ENCODE results near the gene CHRNB4.
A peak's percentile ranks its signal among the peaks of the same experiment; 100 is the strongest.

CHRNB4 gene

GRCh38 chr15:78630886-78631633 lies 9.9 kb downstream of the CHRNB4 start:
- no peak for DNase-seq

DNA sequence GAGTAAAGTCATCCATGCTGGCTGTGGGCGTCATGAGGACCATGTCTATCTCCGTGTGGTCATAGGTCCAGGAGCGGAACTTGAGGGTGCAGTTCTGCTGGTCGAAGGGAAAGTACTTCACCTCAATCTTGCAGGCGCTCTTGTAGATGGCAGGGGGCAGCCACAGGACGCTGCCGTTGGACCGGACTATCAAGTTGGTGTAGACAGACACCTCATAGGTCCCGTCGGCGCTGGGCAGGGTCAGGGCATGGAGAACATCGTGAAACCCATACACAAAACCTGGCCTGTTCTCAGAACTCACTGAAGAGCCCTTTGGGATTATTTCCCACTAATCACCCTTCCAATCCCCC lies 11.3 kb downstream of the CHRNB4 start:
- no peak for DNase-seq

DNA sequence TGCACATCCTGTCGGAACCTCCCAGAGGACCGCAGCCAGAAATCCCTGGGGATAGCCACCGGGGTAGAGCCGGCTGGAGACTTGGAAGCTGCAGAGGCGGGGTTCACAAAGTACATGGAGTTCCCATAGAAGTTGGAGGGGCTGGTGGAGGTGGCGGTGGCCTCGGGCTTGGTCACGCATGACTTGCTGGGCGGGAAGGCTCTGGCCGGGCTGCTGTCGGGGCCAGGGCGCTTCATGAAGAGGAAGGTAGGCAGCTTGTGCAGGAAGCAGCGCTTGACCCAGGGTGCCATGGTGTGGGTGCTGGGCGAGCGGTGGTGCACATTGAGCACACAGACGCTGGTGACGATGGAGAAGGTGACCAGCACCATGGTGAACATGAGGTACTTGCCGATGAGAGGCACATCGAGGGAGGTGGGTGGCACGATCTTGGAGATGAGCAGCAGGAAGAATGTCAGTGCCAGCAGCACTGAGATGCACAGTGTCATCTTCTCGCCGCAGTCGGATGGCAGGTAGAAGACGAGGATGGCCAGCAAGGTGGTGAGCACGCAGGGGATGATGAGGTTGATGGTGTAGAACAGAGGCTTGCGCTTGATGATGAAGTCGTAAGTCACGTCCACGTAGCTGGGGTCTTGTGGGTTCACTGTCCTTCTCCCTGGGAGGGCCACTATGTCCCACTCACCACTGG lies 11.8 kb downstream of the CHRNB4 start:
- DNase-seq, result no peak

DNA sequence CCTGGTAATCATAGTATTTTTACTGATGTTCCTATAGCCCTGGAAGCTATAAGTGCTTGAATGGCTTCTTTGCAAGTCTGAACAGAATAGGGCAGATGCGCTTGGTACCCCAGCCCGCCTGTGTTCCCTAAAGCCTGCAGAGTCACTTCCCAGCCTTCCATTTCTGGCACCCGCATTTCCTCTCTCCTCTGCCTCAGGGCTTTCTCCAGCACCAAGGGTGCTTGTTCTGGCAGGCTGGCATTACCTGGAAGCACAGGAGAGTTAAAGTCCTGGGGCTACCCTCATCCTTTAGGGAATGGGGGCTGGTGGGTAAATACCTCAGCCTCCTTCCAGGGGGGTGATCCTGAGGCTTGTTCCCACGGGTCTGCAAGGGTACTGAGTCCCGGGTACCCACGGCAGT lies 12.8 kb downstream of the CHRNB4 start:
- DNase-seq, result no peak

GRCh38 chr15:78627348-78627747 lies 13.7 kb downstream of the CHRNB4 start:
- no peak for DNase-seq

DNA sequence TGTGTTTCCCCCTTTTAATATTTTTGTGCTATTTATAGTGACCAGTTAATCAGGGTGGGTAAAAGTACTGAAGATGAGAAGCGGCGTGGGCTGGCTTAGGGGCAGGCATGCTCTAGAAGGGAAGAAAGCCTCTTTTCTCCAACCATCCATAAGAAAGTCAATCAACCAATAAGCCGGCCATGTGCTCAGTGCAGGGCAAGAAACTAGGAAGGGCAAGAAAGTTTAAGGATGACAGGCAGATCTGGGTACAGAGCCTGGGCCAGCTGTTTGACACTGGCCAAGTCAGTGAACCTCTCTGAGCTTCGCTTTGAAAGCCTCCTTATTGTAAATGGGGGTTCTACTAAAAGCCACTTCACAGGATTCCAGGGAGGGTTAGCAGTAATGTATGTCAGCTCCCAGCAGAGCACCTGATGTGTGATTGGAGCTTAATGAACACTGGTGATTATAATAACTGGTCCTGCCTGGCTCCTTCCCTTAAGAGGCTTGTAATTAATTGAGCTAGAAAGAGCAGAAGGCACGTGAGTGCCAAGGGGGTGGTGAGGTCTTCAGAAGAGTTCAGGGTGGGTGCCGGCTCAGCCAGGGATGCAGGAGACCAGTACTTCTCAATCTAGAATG lies 14.5 kb downstream of the CHRNB4 start:
- peak; percentile 25 for DNase-seq

DNA sequence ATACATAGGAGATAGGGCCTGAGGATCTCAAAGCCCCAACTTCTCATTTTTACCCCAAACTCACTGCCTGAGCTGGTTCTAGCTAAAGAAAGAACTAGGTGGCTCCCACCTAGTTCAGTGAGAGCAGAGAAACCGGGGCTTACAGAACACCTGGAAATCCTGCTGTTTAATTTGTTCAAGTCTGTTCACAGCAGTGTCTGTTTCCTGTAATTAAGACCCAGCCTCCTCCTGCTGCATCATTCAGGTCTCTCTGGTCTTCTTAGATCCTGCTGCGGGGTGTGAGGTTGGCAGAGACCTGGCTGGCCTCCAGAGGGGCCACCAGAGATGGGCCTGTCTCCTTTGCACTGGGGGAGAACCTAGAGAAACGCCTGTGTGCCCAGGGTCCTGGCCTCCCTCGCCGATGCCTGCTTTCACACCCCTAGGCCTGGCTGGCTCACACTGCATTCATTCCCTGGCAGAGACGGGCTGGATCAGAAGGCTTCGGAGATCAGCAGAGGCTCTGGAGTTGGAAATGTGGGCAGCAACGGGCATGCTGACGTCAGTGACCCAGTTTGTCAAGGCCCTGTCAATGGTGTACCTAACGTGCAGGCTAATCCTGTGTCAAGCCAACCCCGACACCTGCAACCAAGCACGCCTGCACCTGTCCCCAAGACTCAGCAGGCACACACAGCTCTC lies 15.3 kb downstream of the CHRNB4 start:
- DNase-seq, result peak; percentile 89

DNA sequence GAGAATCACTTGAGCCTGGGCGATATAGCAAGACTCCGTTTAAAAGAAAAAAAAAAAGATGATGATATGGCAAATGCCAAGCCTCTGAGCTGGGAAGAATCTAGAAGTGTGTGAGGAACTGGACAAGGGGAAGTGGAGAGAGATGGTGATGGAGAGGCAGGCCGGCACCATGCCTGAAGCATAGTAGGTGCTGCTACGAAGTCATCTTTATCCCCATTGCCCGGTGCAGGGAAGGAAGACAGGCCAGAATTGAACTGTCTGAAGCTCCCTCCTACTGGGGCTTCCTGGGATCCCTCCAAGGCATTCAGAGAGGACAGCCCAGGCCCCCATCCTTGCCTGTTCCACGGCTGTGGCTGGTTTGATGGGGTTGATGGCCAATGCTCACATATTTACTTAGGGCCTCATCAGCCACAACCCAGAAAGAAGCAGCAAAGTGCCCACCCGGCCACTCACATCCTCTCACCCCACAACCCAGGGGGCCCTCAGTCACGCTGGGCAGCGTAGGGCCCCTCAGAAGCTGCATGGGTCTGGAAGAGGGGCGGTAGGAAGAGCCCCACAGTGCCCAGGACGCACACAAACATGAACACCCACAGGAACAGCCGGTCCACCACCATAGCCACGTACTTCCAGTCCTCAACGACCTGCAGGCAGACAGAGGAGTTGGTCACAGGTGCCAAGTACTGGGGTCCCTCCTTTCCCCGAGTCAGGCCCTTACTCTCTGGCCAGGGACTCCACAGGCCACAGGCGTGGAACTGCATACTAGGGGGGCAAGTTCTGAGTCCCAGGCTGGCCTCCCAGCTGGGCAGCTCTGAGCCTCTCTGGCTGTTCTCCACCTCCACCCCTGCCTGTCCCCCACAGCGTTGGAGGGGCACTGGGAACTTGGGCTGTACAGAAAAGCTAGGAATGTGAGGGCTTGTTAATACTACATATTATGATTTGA lies 16.1 kb downstream of the CHRNB4 start:
- peak; percentile 31 for DNase-seq

DNA sequence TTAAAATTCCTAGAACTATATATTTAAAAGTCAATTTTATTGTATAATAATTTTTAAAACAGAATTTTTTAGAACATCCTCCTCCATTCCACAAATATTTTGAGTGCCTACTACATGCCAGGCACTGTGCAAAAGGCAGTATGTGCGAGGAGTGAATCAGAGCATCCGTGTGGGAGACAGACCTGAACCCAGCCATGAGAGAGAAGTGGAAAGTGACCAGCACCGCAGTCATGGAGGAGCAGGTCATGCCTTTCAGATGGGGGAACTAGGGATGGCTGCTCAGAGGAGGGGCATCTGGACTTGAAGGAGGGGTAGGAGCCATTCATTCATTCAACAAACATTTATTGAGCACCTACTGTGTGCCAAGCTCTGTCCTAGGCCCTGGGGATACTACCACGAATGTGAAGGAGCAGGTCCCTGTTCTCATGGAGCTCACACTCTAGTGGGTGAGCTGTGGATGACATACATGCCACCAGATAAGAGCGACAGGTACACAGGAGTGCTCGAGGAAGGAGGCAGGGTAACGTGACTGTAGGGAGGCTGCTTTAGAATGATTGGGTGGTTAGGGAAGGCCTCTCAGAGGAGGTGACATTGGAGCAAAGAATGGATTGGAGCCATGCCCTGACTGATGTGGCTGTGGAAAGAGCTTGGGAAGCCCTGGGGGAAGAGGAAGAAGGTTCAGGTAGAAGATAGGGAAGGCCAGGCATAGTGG lies 17.1 kb downstream of the CHRNB4 start:
- DNase-seq, result no peak

- no peak for DNase-seq
Observed at GRCh38 chr15:78621810-78622402, 19.1 kb downstream of the CHRNB4 start.

DNA sequence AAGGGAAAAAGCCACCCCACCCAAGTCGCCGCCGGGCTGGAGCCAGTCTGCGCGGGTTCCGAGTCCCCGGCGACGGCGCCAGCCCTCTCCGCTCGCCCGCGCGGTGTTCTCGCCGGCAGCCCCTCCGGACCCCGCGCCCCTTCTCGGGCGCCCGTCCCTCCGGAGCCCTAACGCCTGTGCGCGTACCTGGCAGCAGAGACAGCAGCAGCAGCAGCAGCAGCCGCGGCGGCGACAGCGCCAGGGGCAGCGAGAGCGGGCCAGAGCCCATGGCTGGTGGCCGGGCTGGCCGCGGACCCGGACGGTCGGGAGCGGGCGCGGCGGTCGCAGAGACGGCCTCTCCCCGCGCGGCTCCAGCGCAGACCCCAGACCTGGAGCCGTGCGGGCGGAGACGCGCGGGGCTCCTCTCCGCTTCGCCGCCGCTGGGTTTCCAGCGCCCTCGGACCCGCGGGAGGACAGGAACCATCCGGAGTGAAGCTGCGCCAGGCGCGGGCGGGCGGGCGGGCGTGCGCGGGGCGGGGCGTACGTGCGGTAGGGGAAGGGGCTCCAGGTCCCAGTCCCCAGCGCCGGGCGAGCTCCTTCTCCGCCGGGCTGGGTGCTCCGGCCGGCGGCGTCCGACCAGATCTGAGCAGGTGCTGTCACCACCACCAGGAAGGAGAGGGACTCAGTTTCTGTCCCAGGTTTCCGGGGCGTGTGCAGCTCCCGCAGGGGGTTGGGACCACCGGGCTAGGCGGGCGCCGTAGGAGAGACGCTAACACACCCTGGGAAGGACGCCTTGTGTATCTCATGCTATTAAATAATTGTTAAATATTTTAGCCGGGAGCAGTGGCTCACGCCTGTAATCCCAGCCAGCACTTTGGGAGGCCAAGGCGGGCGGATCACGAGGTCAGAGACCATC lies 20.2 kb downstream of the CHRNB4 start, which contains the start of gene CHRNA3:
CHRNA3 (minus strand) TSS at position 470 of the 895 bp plus-strand sequence; CDS start at position 268, 202 bp downstream.
- peak; percentile 34 for DNase-seq

GRCh38 chr15:78620021-78620526 lies 20.9 kb downstream of the CHRNB4 start:
- peak; percentile 49 for DNase-seq

- no peak for DNase-seq
Observed at GRCh38 chr15:78619022-78619950, 21.7 kb downstream of the CHRNB4 start.

DNA sequence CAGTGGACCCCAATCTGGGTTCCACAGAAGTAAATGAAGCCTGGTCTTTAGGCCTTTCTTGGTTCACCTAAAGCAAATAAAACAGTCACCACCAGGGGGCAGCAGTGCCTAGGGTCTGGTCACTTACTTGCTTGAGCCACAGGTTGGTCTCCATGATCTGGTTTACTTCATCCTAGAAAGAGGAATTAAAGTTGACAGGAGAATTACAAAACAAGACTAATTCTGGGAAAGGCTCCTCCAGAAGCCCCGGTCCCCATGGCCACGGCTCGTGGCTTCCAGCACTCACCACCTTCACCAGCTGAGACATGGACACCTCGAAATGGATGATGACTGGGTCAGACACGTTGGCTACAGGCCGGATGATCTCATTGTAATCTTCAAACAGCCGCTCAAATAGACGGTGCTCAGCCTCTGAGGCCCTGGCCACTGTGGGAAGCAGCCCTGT lies 22.5 kb downstream of the CHRNB4 start:
- peak; percentile 77 for DNase-seq

- no peak for DNase-seq
Observed at GRCh38 chr15:78618064-78618463, 22.9 kb downstream of the CHRNB4 start.

DNA sequence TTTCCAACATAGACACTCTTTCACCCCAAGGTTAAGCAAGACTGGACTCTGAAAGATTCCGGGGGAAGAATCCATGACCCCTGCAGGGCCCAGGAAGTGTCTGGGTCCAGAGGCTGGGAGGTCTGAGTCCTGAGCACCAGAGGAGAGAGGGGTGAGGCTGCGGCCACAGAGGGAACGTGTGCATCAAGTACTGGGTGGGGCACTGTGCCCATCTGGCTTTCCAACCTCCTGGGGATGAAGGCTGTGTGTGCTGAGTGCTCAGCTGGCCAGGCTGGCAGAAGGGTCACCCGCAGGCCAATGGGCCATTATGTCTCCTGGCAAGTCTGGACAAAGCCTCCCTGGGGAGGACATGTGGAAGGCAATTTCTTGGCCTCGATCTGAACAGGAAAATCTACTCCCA lies 23.5 kb downstream of the CHRNB4 start:
- peak; percentile 55 for DNase-seq

DNA sequence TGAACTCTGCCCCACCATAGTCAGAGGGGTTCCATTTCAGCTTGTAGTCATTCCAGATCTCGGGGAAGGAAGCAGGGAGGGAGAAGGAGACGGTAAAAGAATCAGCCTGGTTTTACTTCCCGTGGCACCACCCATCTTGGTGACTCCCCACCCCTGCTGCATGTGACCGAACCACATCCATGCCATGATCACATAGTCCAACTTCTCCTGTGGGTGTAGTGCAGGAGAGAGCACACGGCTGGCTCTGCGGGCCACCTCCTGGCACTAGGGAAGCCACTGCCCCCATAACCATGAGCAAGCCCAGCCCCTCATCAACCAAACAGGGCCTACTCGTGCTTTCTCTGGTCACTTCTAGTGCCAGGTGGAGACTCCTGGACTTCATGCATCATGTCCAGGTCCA lies 23.9 kb downstream of the CHRNB4 start:
- DNase-seq, result no peak

DNA sequence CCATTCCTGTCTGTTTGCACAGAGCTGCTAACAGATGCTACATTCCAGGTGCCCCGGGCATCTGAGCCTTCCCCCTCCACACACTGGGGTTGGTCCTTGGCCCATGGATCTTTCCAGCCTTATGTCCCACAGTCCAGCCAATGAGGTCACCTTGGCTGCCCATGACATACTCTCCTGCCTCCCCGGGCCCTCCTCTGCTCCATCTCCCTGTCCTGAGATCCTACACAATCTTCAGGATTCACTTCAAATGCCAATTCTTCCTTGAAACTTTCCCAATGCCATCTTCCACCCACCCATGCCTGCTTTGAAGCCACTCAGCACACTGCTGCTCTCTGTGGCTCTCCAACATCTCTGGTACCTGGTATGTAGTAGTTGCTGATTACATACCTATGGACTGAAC lies 24.5 kb downstream of the CHRNB4 start:
- DNase-seq, result no peak

DNA sequence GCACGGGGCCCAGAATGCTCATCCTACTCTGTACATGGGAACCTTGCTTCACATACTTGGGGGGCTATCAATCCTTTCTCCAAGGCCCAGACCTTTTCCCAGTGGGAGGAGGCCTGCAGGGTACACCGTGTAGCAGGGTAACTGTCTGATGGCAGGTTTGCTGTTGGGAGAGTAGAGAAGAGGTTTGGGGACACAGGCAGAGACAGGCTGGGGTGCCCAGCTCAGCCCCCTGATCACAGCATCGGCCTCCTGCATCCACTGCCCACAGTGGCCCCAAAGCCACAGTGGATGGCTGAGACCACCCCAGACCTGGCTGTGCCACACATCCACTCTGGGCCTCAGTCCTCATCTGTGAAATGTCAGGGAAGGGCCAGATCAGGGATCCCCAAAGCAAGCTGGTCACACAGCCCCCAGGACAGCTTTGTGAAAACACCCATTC lies 25.8 kb downstream of the CHRNB4 start:
- no peak for DNase-seq
